NCI-H1105 treated with DMSO at 0.1 percent for 48 hours (cell line): Measurements from ENCODE around the gene STUB1.

Source experiments
- DNase-seq: peaks from one replicate; lab custom pipeline; 2025; lab: John Stamatoyannopoulos, UW

STUB1 gene

DNA sequence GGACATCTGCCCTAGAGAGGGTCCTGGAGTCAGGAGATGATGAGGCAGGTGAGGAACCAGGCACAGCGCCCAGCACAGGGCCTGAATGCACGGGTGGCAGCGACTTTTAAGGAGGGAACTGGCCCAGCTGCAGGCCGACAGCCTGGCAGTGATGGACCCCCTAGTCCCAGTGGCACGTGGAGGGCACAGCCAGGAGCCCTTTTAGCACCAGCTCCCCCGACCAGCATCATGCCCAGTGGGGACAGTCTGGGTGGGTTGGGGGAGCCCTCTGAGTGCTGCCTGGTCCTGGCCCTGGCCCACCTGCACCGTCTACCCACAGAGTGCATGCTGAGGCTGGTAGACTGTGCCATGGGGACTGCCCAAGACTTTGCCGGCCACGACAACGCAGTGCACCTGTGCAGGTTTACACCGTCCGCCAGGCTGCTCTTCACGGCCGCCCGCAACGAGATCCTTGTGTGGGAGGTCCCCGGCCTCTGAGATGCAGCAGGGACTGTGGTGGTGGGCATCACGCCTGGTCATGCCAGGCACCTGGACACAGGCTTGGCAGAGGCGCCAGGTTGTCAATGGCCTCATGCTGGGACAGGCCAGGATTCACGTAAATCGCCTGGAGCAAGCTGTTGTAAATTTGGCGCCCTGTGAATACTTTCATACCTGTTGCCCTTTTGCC is 13.0 kb upstream of the STUB1 start:
- no peak for DNase-seq

DNA sequence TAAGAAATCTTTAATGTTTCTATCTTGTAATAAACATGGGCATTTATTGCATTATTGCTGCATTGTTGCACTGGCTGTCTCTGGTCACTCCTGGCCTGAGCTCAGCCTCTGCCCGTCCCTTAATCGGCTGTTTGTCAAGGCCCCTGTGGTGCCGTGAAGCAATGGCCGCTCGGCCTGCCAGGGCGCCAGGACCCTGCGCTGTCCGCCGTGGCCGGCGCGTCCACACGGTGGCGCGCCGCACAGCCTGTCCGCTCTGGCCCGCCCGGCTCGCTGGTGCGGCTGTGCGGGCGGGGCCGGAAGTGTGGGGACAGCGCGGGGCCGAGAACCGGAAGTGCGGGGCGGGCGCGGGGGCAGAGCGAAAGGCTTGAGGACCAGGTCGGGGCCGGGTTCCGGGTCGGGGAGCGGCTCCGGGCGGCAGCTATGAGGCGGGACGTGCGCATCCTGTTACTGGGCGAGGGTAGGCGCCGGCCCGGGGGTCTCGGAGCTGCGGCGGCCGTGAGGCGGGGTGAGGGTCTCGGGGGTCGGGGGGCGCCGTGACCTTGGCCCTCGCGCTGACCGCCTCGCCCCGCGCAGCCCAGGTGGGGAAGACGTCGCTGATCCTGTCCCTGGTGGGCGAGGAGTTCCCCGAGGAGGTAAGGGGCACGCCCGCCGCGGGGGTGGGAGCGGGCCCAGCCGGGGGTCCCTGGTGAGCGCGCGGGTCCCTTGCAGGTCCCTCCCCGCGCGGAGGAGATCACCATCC is 12.3 kb upstream of the STUB1 start, which contains the start of gene RHOT2:
Gene RHOT2, plus strand, starts transcription at position 353 of the 739 bp plus-strand sequence. Its CDS starts 68 bp downstream, at position 421.
- peak; percentile 61 for DNase-seq

DNA sequence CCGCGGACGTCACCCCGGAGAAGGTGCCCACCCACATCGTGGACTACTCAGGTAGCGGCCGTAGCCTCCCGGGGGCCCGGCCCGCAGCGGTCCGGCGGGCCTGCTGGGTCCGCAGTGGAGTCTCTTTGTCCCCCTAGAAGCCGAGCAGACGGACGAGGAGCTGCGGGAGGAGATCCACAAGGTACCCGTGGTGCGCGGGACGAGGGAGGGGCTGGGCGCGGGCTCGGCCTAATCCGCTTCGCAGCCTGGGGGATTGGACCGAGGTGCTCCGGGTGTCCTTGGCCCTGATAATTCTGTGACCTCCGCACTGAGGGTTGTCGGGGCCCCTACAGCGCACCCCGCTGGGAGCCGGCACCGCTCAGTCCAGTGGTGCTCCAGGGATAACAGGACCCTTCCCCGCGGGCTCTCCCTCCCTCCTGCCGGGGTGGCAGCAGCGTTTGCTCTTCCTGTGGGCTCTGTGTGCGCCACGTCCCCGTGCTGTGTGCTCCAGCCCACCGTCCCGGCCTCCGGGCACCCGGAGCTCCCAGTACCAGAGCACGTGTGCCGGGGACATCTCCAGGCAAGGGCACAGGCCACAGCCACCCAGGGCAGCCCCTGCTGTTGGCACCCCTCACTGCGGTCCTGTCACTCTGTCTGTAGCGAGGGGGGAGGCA is 11.6 kb upstream of the STUB1 start:
- DNase-seq: no peak

DNA sequence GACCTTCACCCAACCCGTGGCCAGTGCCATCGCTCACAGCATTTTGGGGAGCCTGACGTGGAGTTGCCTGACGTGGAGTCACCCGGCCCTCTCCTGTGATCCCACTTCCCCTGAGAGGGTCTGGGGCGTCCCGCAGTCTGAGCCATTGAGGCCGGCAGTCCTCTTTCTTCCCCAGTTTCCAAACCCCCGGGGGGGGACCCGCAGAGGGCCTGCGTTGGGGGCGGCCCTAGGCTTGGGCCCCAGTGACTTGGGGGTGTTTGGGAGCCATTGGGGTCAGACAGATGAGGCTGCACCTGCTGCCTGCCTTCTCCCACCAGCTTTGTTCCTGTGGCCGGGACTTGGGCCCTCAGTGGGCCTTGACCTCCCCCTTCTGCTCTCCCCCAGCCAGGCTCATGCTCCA is 10.5 kb upstream of the STUB1 start:
- DNase-seq: no peak

DNA sequence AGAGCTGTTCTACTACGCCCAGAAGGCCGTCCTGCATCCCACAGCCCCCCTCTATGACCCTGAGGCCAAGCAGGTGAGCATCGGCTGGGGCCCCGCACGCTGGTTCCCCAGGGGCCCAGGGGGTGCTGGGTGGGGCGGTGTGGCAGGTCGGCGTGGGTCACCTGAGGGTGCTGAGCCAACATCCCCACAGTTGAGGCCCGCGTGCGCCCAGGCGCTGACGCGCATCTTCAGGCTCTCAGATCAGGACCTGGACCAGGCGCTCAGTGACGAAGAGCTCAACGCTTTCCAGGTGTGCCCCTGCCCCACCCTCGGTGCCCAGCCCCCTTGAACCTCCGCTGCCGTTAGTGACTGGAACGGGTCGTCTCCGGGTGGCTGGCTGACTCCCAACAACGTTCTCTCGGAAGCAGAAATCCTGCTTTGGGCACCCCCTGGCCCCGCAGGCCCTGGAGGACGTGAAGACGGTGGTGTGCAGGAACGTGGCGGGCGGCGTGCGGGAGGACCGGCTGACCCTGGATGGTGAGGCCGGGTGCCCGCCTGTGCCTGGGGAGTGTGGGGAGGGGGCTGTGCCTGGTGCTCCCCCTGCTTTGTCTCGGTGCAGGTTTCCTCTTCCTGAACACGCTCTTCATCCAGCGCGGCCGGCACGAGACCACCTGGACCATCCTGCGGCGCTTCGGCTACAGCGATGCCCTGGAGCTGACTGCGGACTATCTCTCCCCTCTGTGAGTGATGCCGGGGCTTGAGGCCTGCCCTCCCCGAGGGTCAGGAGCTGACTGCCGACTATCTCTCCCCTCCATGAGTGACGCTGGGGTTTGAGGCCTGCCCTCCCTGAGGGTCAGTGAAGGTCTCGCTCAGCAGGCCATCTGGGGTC is 9.5 kb upstream of the STUB1 start:
- DNase-seq: no peak

DNA sequence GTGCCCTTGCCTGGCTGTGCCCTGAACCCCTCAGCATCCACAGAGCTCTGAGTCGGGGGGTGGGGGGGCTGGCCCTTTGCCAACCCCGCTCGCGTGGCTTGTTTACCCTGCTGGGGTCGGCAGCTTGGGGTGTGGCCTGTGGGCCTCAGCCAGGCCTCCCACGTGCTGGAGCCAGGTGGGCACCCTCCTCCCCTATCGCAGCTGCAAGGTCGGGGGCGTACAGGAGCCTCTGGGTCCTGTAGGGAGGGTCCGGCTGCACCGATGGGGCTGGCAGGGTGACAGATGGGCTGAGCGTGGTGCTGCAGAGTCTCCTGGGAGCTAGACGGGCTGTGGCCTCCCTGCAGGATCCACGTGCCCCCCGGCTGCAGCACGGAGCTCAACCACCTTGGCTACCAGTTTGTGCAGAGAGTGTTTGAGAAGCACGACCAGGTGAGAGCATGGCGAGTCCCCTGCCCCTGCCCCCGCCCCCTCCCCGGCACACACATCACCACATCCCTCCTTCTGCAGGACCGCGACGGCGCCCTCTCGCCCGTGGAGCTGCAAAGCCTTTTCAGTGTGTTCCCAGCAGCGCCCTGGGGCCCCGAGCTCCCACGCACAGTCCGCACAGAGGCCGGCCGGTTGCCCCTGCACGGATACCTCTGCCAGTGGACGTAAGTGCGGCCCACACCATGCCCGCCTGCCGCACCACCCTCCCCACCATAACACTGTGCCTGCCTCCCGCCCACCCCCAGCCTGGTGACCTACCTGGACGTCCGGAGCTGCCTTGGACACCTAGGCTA is 8.7 kb upstream of the STUB1 start:
- no peak for DNase-seq

DNA sequence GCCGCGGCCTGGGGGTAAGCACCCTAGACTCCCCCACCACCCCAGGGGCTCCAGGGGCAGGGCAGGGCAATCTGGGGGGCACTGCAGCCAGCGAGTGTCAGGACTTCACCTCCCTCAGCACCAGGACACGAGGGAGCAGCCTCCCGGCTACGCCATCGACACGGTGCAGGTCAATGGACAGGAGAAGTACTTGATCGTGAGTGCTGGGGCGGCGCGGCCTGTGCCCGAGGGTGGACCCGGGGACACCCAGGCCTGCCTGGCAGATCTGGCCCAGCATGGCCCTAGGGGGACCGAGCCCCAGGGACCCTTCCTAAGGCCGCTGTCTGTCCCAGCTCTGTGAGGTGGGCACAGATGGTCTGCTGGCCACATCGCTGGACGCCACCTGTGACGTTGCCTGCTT is 7.8 kb upstream of the STUB1 start:
- no peak for DNase-seq

DNA sequence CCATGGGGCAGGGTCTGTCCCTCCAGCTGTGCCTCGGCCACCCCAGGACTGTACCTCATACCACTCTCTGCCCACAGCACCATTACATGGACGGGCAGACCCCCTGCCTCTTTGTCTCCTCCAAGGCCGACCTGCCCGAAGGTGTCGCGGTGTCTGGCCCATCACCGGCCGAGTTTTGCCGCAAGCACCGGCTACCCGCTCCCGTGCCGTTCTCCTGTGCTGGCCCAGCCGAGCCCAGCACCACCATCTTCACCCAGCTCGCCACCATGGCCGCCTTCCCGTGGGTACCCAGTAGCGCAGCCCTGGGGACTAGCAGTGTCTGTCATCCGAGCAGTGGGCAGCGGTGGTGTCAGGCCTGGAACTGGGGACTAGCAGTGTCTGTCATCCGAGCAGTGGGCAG is 7.4 kb upstream of the STUB1 start:
- no peak for DNase-seq

DNA sequence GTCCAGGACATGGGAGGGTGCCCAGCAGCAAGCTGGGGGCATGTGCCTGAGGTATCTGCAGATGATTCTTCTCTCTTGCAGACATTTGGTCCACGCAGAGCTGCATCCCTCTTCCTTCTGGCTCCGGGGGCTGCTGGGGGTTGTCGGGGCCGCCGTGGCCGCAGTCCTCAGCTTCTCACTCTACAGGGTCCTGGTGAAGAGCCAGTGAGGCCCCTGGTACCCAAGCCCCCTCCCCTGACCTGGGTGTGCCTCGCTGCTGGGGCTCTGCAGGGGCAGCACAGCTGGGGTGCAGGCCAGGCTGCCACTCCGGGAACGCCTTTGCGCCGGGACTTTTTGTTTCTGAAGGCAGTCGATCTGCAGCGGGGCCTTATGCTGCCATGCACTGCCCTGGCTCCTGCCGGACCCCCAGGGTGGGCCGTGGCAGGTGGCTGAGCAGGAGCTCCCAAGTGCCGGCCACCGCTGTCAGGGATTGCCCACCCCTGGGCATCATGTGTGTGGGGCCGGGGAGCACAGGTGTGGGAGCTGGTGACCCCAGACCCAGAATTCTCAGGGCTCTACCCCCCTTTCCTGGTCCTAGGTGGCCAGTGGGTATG is 6.7 kb upstream of the STUB1 start:
- DNase-seq: no peak

DNA sequence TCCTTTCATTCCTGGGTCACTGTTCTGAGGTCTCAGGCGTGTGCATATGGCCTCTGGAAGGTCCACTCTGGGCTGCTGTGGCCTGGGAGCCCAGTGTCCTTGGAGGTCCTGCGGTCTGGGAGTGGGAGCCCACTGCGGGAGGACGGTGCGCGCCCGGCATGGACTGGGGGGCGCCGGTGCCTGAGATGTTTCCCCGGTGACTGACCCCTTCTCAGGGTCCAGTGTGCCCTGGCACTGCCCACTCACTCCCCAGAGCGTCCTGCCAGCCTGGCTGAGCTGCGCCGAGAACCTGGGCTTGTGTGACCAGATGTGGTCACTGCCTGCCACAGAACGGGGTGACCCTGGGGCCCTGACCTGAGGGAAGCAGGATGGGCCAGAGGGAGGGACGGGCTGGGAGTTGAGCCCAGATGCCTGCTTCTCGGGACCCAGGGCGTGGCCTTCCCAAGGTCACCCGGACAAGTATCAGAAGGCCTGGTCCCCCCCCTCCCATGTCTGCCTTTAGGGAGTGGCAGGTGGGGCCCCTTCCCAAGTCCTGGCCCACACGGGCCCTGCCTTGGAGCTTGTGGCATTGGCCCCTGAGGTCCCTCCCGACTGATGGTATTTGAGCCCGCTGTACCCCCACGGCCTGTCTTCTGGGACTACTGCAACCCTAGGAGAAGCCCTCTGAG is 5.9 kb upstream of the STUB1 start:
- no peak for DNase-seq

DNA sequence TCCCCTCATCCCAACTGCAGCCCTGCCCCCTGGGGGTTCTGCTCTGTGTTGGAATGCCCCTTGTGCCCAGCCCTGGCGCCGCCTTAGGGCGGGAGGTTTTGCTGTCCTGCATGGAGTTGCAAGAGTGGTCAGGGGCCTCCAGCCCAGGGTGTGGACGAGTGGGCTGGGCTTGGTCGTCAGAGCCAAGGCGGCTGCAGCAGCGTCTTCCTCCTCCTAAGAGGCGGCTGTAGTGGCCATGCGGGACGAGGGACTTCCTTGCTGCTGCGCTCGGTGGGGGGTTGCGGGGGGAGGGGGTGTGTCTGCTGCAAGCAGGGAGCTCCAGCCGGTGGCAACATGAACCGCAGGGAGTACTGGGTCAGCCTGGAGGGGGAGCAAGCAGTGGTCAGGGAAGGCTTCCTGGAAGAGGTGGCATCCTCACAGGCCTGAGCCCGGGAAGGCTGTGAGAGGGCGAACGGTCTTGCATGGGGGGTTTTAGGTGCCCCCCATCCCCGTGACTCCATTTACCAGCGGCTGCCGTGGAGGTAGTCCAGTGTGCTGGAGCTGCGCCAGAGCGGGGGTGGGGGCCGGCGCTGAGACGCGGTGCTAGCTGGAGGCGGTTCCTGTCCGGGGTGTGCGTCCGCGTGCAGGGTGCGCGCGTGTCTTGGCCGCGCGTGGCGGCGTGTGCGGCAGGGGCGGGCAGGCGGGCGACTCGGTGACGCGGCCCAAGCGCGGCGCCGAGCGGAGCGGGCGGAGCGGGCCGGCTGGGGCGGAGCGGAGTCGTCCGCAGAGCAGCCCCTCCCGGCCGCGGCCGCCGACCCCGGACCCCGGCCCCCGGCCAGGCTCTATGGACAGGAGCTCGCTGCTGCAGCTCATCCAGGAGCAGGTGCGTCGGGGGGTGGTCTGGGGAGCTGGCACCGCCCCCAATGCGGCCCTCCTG is 5.0 kb upstream of the STUB1 start, which contains the start of gene RHBDL1:
Gene RHBDL1, plus strand, starts transcription at position 704 of the 916 bp plus-strand sequence. Its CDS starts 120 bp downstream, at position 824.
- no peak for DNase-seq

DNA sequence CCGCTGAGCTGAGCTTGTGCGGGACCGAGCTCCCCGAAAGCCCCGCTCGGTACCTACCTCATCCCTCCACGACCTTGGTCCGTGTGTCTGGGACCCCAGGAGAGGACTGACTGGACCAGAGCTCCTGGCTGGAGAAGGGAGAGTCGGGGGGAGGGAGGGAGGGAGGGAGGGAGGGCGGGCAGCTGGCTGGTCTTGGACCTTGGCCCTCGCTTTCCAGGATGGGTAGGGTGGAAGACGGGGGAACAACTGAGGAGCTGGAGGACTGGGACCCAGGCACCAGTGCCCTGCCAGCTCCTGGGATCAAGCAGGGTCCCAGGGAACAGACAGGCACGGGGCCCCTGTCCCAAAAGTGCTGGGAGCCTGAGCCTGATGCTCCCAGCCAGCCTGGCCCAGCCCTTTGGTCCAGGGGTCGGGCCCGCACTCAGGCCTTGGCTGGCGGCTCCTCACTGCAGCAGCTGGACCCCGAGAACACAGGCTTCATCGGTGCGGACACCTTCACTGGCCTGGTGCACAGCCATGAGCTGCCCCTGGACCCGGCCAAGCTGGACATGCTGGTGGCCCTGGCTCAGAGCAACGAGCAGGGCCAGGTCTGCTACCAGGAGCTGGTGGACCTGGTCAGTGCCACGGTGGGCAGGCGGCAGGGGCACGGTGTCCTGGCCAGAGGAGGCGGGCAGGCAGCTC is 4.2 kb upstream of the STUB1 start:
- DNase-seq: no peak

DNA sequence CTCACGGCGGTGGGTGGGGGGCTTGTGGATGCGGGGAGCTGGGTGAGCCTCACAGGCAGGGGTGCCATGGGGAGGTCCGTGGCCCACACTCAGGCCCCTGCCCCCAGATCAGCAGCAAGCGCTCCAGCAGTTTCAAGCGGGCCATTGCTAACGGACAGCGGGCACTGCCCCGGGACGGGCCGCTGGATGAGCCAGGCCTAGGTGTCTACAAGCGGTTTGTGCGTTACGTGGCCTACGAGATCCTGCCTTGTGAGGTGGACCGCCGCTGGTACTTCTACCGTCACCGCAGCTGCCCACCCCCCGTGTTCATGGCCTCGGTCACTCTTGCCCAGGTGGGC is 3.7 kb upstream of the STUB1 start:
- DNase-seq: no peak

DNA sequence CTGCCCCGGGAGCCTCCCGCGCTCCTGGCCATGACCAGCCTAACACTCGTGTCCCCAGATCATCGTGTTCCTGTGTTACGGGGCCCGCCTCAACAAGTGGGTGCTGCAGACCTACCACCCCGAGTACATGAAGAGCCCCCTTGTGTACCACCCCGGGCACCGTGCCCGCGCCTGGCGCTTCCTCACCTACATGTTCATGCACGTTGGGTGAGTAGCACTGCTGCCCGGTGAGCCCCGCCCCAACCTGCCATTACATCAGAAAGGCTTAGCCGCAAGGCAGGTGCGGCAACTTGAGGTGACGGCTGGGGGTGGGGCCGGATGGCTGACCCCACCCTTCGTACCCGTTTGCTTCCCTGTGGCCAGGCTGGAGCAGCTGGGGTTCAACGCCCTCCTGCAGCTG is 3.3 kb upstream of the STUB1 start:
- DNase-seq: peak; percentile 88

DNA sequence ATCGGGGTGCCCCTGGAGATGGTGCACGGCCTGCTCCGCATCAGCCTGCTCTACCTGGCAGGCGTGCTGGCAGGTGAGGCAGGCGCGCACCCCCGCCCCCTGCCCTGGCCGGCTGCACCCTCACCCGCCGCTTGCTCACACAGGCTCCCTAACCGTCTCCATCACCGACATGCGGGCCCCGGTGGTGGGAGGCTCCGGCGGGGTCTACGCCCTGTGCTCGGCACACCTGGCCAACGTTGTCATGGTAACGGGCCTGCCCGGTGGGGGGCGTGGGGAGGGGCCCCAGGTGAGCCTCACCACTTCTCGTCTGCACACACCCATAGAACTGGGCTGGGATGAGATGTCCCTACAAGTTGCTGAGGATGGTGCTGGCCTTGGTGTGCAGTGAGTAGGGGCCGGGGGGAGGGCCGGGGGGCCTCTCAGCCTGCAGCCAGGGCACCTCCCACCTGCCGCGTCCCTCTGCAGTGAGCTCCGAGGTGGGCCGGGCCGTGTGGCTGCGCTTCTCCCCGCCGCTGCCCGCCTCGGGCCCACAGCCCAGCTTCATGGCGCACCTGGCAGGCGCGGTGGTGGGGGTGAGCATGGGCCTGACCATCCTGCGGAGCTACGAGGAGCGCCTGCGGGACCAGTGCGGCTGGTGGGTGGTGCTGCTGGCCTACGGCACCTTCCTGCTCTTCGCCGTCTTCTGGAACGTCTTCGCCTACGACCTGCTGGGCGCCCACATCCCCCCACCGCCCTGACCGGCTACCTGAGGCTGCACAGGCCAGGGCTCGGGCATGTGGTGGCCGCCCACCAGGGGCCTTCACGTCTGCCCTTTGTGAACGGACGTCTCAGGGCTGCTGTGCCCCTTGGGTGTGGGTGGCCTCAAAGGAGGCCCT is 2.7 kb upstream of the STUB1 start:
- DNase-seq: peak; percentile 81

DNA sequence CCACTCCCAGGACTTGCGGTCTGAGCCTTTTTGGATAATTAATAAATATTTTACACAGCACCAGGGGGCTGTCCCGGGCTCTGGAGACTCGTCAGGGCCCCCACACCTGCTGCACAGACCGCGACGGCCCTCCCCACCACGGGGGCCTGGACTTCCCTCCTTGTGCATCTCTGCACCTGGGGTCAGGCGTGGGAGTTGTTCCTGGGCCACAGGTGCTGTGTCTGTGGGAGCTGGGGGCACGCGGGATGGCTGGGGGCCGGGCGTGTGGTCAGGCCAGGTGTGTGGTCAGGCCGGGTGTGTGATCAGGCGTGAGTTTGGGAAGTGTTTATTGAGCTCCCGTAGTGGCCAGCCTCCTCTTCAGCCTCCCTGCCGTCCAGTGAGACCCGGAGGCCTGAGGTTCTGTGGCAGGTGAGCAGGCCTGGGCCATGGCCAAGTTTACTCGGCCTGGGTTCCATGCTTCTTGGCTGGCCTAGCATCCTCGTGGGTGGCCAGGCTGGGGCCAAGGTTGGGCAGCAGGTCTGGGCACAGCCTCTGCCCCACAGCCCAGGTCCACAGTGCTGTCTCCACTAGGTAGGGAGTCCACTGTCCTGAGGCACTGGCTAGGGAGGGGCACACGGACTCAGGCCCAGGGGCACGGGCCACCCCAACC is 1.9 kb upstream of the STUB1 start:
- no peak for DNase-seq
